Activated T-cell treated with anti-CD3 and anti-CD28 coated beads for 4 hours (primary cell): Measurements from ENCODE around the gene BRAF.
"Not testable (repeated sequence)": the region's sequence is repeated elsewhere in the genome, so short reads cannot be mapped to it uniquely, and the experiment has no call there.

Experiments
- DNase-seq: peaks from one replicate; pipeline ENCODE4 v3.0.0-alpha.2; 2020

The BRAF gene

GRCh38 chr7:140767418-140767817 lies 157.3 kb downstream of the BRAF start:
- no peak for DNase-seq

GRCh38 chr7:140765441-140765840 lies 159.3 kb downstream of the BRAF start:
- not testable (repeated sequence) for DNase-seq

GRCh38 chr7:140763166-140763565 lies 161.6 kb downstream of the BRAF start:
- not testable (repeated sequence) for DNase-seq

DNA sequence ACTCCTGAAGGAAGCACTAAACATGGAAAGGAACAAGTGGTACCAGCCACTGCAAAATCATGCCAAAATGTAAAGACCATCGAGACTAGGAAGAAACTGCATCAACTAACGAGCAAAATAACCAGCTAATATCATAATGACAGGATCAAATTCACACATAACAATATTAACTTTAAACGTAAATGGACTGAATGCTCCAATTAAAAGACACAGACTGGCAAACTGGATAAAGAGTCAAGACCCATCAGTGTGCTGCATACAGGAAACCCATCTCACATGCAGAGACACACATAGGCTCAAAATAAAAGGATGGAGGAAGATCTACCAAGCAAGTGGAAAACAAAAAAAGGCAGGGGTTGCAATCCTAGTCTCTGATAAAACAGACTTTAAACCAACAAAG lies 163.4 kb downstream of the BRAF start:
- DNase-seq: not testable (repeated sequence)

- no peak for DNase-seq
Measured at GRCh38 chr7:140754506-140754905, 170.2 kb downstream of the BRAF start.

- no peak for DNase-seq
Measured at GRCh38 chr7:140752533-140752932, 172.2 kb downstream of the BRAF start.

DNA sequence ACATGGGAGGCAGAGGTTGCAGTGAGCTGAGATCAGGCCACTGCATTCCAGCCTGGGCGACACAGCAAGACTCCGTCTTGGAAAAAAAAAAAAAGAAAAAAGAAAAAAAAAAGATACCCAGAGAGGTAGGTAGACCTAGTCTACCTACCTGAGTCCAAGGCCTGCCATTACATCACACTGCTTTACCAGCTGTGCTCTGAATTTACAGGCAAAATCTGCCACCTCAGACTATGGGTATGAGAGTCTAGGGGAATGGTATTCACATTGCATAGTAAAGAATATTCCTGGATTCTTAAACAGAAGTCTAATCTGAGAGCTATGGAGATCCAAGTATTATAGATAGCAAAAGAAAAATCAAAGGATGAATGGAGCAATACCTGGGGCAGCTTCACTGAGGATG lies 178.0 kb downstream of the BRAF start:
- DNase-seq: no peak

DNA sequence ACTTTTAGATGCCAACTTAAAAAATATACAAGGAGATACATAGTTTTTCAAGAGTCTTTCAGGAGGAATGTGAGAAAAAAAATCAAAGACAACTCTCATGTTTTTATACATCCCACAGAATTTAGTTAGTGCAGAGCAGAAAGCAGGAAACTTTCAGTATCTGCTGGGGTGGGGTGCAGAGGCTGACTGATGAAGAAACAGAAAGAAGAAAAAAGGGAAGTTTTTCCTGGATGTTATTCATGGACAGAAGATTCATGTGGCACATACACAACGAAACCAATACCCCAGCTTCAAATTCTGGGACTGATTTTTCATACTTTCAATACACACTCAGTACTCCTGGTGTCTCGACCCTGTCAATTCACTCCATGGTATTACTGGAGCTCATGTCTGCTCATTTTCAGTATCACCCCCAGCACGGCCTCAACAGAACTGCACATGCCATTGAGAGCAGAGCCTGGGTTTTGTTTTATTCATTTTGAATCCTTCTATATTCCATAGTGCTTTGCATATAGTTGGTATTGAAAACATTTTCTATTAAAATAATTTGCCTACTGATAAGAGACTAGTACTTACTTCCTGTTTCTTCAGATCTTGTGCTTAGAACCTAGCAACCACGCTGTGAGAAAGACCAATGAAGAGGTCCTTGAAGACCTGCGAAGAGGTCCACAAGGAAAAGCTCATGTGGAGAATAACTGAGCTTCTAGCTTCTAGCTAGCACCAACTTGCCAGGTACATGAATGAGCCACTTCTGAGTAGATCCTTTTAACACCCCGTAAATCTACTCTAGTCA lies 179.3 kb downstream of the BRAF start:
- no peak for DNase-seq

GRCh38 chr7:140744005-140744404 lies 180.7 kb downstream of the BRAF start:
- DNase-seq: no peak

GRCh38 chr7:140743255-140743654 lies 181.5 kb downstream of the BRAF start:
- not testable (repeated sequence) for DNase-seq

DNA sequence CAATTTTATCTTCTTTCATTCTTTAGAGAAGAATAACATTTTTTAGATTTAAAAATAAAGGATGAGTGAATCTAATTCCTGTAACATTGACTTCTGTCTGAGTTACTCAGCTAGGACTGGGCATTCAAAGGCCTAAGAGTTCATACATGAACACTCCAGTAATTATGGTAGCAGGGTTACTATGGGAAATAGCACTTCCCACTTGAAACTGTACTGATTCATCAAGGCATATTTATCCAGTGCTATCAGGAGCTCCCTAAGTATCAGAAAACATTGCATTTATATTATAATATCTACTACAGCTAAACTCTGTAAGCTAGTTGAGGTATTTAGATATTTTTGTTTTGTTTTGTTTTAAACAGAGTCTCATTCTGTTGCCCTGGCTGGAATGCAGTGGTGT lies 186.4 kb downstream of the BRAF start:
- DNase-seq: no peak

DNA sequence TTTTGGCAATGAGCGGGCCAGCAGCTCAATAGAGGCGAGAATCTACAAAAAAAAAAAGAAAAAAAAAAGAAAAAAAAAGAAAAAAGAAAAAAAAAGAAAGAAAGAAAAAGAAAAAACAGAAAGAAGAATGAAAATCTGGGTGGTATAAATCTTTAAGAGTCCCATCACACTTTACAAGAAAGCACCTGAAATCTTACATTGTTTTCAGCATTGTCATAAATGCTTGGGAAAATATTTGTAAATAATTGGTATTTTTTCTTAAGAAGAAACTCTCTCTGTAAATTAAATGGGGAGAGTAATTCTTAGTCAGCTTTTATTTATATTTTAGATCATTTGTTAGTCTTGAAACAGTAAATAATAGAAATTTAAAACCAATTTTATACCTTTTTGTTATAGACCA lies 190.0 kb downstream of the BRAF start:
- no peak for DNase-seq

DNA sequence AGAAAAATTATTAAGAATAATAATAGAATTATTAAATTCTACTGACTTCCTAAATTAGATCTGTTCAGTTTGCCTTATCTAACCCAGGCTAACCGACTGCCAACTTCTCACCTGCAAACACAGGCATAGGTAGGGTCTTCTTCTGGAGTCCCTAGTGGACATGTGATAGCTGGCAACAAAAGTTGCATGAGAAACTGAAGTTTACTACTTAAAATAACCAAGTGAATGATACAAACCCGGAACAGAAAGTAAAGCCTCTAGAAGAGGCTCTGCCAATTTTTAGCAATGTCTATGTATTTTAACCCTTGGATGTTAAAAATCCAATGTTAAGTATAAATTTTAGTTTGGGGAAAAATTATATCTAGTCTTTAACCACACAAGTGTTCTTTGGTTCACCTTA lies 190.6 kb downstream of the BRAF start:
- no peak for DNase-seq

DNA sequence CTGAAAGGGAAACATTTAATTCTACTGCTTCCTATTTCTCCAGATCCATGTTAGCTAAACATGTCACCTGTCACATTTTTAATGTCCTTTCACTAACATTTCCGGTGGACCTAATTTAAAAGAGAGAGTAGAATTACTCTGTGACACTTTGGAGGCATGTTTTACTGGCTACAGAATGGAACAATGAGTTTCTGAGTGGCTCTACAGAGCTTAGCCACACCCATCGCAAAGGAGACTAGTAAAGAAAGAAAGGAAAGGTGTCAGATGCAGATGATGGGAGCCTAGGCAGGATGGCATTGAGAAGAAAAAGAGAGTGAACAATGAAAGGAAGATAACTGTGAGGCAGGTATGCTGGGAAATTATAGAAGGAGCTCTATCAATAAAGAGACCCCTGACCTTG lies 192.3 kb downstream of the BRAF start:
- no peak for DNase-seq

DNA sequence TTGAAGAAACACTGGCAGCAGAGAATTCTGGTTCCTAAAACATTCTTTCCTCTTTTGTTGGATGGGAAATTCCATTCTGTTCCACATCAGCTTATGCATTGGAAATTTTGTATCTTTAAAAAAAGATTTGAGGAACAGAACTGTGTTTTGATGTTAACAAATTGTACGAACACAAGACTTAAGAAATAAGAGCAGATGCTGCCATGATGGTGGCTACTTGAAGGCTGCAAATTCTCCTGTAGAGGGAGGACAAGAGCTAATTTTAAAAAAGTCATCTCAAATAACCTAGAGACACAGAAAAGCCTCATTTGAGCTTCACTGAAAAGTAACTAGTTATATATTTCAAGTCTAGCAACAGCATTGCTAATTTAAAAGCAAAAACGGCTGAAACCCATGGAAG lies 198.4 kb downstream of the BRAF start:
- no peak for DNase-seq

- DNase-seq: no peak
Measured at GRCh38 chr7:140724706-140725105, 200.0 kb downstream of the BRAF start.

- no peak for DNase-seq
Measured at GRCh38 chr7:140723574-140723973, 201.2 kb downstream of the BRAF start.

- DNase-seq: no peak
Measured at GRCh38 chr7:140723006-140723405, 201.7 kb downstream of the BRAF start.

GRCh38 chr7:140722254-140722653 lies 202.5 kb downstream of the BRAF start:
- DNase-seq: no peak

GRCh38 chr7:140719721-140720120 lies 205.0 kb downstream of the BRAF start:
- no peak for DNase-seq

GRCh38 chr7:140714331-140715040 lies 210.2 kb downstream of the BRAF start:
- DNase-seq: no peak

- not testable (repeated sequence) for DNase-seq
Measured at GRCh38 chr7:140712392-140712791, 212.3 kb downstream of the BRAF start.

GRCh38 chr7:140708764-140709163 lies 216.0 kb downstream of the BRAF start:
- DNase-seq: not testable (repeated sequence)

- no peak for DNase-seq
Measured at GRCh38 chr7:140707132-140707531, 217.6 kb downstream of the BRAF start.
